AG04450 (cell line): Measurements from ENCODE around the gene NUCB1. TPM values are rescaled to one million over a fixed set of nuclear protein-coding genes. Genes with fewer than 3 reads are reported as not detected.
"Not testable (repeated sequence)": the region's sequence is repeated elsewhere in the genome, so short reads cannot be mapped to it uniquely, and the experiment has no call there.

Source experiments
- CTCF ChIA-PET: fragments of 300-600, 350-600 bp; formaldehyde crosslinking; extraction: SDS; loops from one replicate; lab custom pipeline; 2022; ENCODE audit warnings: antibody characterized with exemption, inconsistent platforms; lab: Charles Lee
- POLR2A ChIA-PET: fragments of 350-600 bp; formaldehyde crosslinking; extraction: SDS; loops from one replicate; lab custom pipeline; 2021; ENCODE audit warnings: antibody characterized with exemption, inconsistent platforms; lab: Yijun Ruan, JAX
- DNase-seq: peaks from one replicate; pipeline ENCODE4 v3.0.0-alpha.2; 2011; ENCODE audit warnings: low read depth, low spot score
- H3K27ac ChIP-seq: one replicate; pipeline ENCODE4 v1.5.1; 2012; ENCODE audit warnings: low read depth, low read length, control low read depth
- H3K27me3 ChIP-seq: one replicate; pipeline ENCODE4 v1.6.0; 2012; ENCODE audit warnings: low read length; ENCODE audit not compliant: control insufficient read depth, insufficient read depth
- H3K4me3 ChIP-seq: 2 replicates; pipeline ENCODE4 v1.5.1; 2011; ENCODE audit warnings: mild to moderate bottlenecking, low read depth, low read length, control low read depth
- H3K9me3 ChIP-seq: 2 replicates; pipeline ENCODE4 v1.5.1; 2012; ENCODE audit warnings: low read length; ENCODE audit not compliant: control insufficient read depth, insufficient read depth
- CTCF ChIP-seq: IDR thresholded peaks from 2 replicates; pipeline ENCODE4 v1.5.1; 2011; ENCODE audit warnings: low read depth, low read length, control low read depth, inconsistent platforms
- polyA plus RNA-seq: library from polyadenylated mRNA; depleted of rRNA; stranded (reverse); fragments of >200 nt; gene quantifications from 2 replicates; pipeline ENCODE4 v1.2.3, GENCODE V29; 2011

Gene NUCB1
- polyA plus RNA-seq, 1 experiment = 123 TPM

DNA sequence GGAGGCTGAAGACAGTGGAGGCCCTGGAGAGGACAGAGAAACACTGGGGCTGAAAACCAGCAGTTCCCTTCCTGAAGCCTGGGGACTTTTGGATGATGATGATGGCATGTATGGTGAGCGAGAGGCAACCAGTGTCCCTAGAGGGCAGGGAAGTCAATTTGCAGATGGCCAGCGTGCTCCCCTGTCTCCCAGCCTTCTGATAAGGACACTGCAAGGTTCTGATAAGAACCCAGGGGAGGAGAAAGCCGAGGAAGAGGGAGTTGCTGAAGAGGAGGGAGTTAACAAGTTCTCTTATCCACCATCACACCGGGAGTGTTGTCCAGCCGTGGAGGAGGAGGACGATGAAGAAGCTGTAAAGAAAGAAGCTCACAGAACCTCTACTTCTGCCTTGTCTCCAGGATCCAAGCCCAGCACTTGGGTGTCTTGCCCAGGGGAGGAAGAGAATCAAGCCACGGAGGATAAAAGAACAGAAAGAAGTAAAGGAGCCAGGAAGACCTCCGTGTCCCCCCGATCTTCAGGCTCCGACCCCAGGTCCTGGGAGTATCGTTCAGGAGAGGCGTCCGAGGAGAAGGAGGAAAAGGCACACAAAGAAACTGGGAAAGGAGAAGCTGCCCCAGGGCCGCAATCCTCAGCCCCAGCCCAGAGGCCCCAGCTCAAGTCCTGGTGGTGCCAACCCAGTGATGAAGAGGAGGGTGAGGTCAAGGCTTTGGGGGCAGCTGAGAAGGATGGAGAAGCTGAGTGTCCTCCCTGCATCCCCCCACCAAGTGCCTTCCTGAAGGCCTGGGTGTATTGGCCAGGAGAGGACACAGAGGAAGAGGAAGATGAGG, 26.4 kb upstream of the NUCB1 start:
- CTCF ChIA-PET = interaction anchor here (1.1 to 2.7 kb wide), 4 partner anchors 31 to 120 kb away, joined by 3 to 9 read pairs (median 8); partner anchors contain the start of genes GYS1 and RUVBL2
- POLR2A ChIA-PET = interaction anchor here (0.5 to 4.9 kb wide), 8 partner anchors 16 to 118 kb away, joined by 3 to 83 read pairs (median 4); partner anchors contain the start of gene FTL
- H3K27me3 ChIP-seq = no peaks in the 10 kb centered on the region
- peak overlapping the region; percentile 100 for H3K27ac ChIP-seq
- no peak for DNase-seq
- no peak for TF ChIP-seq CTCF
- peak overlapping the region; percentile 99 for H3K4me3 ChIP-seq
- H3K9me3 ChIP-seq = peaks cover 4% of the 10 kb centered on the region; the same call in 1 of the 2 replicates

DNA sequence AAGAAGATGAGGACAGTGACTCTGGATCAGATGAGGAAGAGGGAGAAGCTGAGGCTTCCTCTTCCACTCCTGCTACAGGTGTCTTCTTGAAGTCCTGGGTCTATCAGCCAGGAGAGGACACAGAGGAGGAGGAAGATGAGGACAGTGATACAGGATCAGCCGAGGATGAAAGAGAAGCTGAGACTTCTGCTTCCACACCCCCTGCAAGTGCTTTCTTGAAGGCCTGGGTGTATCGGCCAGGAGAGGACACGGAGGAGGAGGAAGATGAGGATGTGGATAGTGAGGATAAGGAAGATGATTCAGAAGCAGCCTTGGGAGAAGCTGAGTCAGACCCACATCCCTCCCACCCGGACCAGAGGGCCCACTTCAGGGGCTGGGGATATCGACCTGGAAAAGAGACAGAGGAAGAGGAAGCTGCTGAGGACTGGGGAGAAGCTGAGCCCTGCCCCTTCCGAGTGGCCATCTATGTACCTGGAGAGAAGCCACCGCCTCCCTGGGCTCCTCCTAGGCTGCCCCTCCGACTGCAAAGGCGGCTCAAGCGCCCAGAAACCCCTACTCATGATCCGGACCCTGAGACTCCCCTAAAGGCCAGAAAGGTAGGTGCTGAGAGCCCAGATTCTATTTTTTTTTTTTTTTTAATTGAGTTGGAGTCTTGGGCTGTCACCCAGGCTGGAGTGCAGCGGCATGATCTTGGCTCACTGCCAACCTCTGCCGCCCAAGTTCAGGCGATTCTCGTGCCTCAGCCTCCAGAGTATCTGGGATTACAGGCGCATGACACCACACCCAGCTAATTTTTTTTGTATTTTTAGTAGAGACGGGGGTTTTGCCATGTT, 25.6 kb upstream of the NUCB1 start:
- no peaks in the 10 kb centered on the region for H3K27me3 ChIP-seq
- POLR2A ChIA-PET = interaction anchor here (0.7 to 4.9 kb wide), 8 partner anchors 22 to 119 kb away, joined by 3 to 83 read pairs (median 6); partner anchors contain the start of genes FTL, GYS1, NUCB1 and RUVBL2
- TF ChIP-seq CTCF = no peak
- peaks cover 4% of the 10 kb centered on the region; the same call in 1 of the 2 replicates for H3K9me3 ChIP-seq
- CTCF ChIA-PET = interaction anchor here (0.6 to 2.7 kb wide), 4 partner anchors 32 to 119 kb away, joined by 4 to 9 read pairs (median 8); partner anchors contain the start of genes GYS1 and RUVBL2
- no peak for DNase-seq
- H3K4me3 ChIP-seq = peak overlapping the region; percentile 99
- peak overlapping the region; percentile 100 for H3K27ac ChIP-seq

- Histone ChIP-seq H3K27ac (peak overlapping the region; percentile 100), H3K4me3 (peak overlapping the region; percentile 99)
- ChIA-PET CTCF (interaction anchor here (0.6 to 2.7 kb wide), 3 partner anchors 34 to 117 kb away, joined by 3 to 9 read pairs (median 3); partner anchors contain the start of genes GYS1 and RUVBL2), POLR2A (interaction anchor here (0.6 to 4.9 kb wide), 7 partner anchors 19 to 106 kb away, joined by 3 to 83 read pairs (median 6); partner anchors contain the start of genes FTL and NUCB1)
- not testable (repeated sequence) for H3K9me3 ChIP-seq, H3K27me3 ChIP-seq, DNase-seq
These were observed 23.8 kb upstream of the NUCB1 start for GRCh38 chr19:48876043-48876981.

GRCh38 chr19:48877855-48878195, 22.3 kb upstream of the NUCB1 start:
- DNase-seq = no peak
- no peaks in the 10 kb centered on the region for H3K27me3 ChIP-seq
- CTCF ChIA-PET = interaction anchor here (1.2 to 1.5 kb wide), 2 partner anchors 23 to 36 kb away, joined by 3 read pairs; partner anchors contain the start of gene NUCB1
- H3K27ac ChIP-seq = no peak overlapping the region
- POLR2A ChIA-PET = interaction anchor here (1.3 kb wide), 1 partner anchor 90 kb away, joined by 4 read pairs; no protein-coding TSS in a partner anchor
- no peak for TF ChIP-seq CTCF
- H3K4me3 ChIP-seq = no peak overlapping the region
- peaks cover 4% of the 10 kb centered on the region for H3K9me3 ChIP-seq
